Panc1 (cell line): ENCODE measurements around the gene FILIP1L.

Source experiments
- POLR2AphosphoS5 ChIP-seq: IDR thresholded peaks from 2 replicates; pipeline ENCODE4 v1.6.1; 2012; ENCODE audit warnings: mild to moderate bottlenecking, low read depth, low read length, moderate library complexity
- REST ChIP-seq, 2 experiments: IDR thresholded peaks; 2 replicates each; pipeline ENCODE4 v1.6.1; 2011 to 2012; ENCODE audit warnings: low read depth in 2 of 2, control low read depth in 1 of 2, low read length in 1 of 2, mild to moderate bottlenecking in 1 of 2, moderate library complexity in 1 of 2; ENCODE audit not compliant: insufficient read depth in 1 of 2
- SIN3A ChIP-seq: IDR thresholded peaks from 2 replicates; pipeline ENCODE4 v1.6.1; 2012; ENCODE audit warnings: low read depth, mild to moderate bottlenecking, low read length, moderate library complexity, borderline replicate concordance; ENCODE audit not compliant: insufficient read depth
- TCF7L2 ChIP-seq: IDR thresholded peaks from 2 replicates; pipeline ENCODE4 v1.6.1; 2011; ENCODE audit warnings: mild to moderate bottlenecking, low read depth, low read length, inconsistent platforms
- TF ChIP-seq, protein P1 (sequence below): fragments of 450-650 bp; IDR thresholded peaks from 2 replicates; pipeline ENCODE4 v1.5.1; 2017; ENCODE audit warnings: mild to moderate bottlenecking

DNA sequence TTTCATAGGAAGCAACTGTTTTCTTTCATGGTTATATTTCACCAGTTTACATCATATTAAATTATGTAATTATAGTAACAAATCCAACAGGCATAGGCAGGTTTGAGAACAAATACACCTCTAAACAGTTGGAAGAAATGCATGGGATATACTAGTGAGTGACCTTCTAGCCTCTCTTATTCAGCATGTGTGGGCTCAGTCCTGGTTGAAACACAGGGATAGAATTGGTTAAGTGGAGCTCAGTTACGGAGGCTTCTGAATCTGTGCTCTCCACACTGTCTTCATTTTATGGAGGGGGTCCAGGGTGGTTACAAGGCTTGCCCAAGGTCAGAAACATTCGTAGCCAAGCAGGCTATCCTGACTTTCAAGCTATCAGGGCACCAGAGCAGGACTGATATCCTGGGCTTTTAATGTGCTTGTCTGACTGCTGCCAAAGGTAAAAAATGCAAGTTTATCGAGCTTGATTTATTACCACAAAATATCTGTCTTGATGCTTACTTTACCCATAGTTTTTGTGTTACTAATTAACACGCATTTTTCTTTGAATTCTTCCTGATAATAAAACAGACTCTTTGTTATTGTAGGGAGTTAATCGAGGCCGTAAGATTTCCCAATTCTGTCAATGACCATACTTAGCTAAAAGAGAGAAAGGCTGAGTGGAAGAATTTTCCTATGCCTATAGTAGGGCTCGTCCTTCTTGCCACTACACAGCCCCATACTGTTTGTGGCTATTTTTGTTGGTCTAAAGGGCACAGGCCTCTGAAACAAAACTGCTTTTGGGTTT lies 89.6 kb downstream of the FILIP1L start:
- TF ChIP-seq, protein P1, sequence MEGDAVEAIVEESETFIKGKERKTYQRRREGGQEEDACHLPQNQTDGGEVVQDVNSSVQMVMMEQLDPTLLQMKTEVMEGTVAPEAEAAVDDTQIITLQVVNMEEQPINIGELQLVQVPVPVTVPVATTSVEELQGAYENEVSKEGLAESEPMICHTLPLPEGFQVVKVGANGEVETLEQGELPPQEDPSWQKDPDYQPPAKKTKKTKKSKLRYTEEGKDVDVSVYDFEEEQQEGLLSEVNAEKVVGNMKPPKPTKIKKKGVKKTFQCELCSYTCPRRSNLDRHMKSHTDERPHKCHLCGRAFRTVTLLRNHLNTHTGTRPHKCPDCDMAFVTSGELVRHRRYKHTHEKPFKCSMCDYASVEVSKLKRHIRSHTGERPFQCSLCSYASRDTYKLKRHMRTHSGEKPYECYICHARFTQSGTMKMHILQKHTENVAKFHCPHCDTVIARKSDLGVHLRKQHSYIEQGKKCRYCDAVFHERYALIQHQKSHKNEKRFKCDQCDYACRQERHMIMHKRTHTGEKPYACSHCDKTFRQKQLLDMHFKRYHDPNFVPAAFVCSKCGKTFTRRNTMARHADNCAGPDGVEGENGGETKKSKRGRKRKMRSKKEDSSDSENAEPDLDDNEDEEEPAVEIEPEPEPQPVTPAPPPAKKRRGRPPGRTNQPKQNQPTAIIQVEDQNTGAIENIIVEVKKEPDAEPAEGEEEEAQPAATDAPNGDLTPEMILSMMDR, result no peak
- no peak for TF ChIP-seq REST (IDR thresholded peaks at IDR 0.05; ENCODE audit: insufficient read depth in 1 of 2, low read depth in 2 of 2, low read length in 1 of 2)
- no peak for TF ChIP-seq POLR2AphosphoS5
- no peak for TF ChIP-seq SIN3A
- TF ChIP-seq TCF7L2, result no peak
